Cardiac septum (tissue), 1 donor: ENCODE results near the gene SUGCT. TPM values are rescaled to one million over a fixed set of nuclear protein-coding genes. Genes with fewer than 3 reads are reported as not detected.

Experiments used
- DNase-seq: peaks from one replicate; pipeline ENCODE4 v3.0.0-alpha.2; 2020; ENCODE audit warnings: low spot score
- intact Hi-C: fragments of 100-400 bp; cut with DNase I; formaldehyde crosslinking; loops from one replicate; pipeline ENCODE4 v1.14.0; 2022
- total RNA-seq: library from RNA; stranded (reverse); fragmentation: NEBNext Ultra II Directional; extraction: Animal tissue kit (Norgen Biotek cat#: 25700); gene quantifications from one replicate; pipeline ENCODE4 v1.2.1, GENCODE V29; 2021
- donor health status: DM: no; HTN: no; CAD: no.

The SUGCT gene
- total RNA-seq, 1 donor from 2014 or later, result 3.1 TPM

DNA sequence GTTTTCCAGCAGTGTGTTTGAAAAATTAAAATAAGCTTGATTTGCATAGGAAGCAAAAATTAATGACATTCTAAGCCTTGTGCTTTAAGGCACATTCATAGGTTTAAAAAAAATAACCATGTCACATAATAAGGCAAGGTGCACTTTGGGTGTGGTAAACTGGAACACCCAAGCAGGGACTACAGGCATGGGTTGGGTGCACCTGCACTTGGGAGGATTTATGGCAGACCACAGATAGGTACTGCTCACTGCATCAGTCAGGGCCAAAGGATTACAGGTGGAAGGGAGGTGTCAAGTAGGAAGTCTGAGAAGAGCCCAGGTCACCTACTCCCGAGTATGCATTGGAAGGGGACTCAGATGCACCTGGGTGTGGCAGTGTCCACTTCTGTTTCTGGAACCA is 753.7 kb downstream of the SUGCT start:
- intact Hi-C loops, result no loop called here
- DNase-seq, result no peak

DNA sequence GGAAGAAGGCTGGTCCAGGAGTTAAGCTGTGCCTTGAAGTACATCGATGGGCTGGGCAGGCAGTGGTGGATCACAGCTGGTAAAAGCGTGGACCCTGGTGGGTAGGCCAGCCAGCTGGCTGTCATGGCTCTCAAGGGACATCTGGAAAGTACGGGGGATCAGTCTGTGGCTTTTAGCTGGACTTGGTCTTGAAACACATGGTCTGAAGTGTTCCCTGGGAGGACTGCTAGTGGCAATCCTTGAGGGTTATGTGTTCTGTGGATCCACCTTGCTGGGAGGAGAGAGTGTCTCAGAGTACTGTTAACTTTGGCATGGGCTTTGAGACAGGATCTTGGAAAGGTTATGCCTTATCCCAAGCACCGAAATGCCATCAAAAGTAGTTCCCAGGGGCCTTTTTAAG is 754.3 kb downstream of the SUGCT start:
- intact Hi-C loops, result no loop called here
- DNase-seq, result no peak

DNA sequence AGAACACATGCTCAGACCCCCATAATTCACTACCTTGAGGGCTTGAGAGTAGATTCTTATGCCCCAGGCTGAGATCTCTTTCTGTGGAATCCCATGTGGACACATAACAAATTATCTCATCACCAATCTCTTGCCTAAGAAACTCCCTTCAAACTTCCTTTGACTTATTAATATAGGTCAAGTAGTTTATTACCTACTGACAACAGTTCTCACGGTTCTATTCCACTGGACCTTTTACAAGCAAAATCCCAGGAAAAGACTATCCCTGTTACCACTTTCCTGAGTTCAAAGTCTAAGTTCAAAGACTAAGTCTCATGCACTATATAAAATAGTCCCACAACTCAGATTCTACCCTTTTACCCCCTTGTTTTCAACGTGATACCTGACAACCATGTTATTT is 754.7 kb downstream of the SUGCT start:
- DNase-seq, result no peak
- intact Hi-C loops, result no loop called here

DNA sequence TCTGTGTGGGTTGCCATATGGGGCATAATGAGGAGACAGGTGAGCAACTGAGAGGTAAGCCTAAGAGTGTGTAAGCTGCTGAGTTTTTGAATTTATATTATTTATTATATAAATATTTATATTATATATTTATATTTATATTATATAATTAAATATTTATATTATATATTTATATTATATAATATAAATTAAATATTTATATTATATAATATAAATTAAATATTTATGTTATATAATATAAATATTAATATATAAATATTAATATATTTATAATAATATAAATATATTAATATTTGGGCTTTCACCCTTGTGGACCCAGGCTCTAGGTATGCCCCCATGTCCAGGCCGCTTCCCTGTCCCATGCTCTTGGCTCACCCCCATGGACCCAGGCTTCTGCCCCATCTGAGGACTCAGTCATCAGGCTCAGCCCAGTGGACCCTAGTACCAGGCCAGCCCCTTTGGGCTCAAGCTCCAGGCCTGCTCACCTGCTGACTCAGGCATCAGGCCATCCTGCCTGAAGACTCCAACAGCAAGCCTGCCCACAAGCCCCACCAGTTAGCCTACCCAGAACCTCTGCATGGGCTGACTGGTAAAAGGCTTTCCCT is 755.4 kb downstream of the SUGCT start:
- intact Hi-C loops, result no loop called here
- no peak for DNase-seq

DNA sequence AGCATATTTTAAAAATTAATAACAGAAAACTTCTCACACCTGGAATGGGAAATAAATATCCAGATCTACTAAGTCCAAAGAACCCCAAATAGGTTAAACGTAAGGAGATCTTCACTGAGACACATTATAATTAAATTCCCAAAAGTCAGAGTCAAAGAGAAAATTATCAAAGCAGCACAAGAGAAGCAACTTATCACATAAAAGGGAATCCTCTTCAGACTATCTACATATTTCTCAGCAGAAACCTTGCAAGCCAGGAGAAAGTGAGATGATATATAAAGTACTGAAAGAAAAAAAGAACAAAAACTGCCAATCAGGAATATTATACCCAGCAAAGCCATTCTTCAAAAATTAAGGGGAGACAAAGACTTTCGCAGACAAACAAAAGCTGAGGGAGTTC is 756.4 kb downstream of the SUGCT start:
- intact Hi-C loops, result no loop called here
- no peak for DNase-seq

DNA sequence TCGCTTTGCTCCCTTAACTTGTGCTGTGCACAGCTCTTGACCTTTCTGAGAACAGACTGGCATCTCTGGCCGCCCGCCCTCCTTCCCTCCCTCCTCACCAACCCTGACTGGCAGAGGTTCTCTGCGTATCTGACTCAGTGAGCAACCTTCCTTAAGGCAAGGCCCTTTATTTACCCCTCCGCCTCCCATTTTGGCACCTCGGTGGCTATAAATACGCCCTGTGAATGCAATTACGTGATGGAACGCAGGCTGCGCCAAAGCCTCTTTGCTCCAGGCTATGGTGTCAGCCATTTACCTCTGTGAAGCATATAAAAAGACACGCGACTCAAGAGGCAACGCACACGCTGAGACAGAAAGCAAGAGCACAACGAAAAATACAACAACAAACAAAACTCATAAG is 764.3 kb downstream of the SUGCT start:
- intact Hi-C loops, result no loop called here
- DNase-seq, result no peak

DNA sequence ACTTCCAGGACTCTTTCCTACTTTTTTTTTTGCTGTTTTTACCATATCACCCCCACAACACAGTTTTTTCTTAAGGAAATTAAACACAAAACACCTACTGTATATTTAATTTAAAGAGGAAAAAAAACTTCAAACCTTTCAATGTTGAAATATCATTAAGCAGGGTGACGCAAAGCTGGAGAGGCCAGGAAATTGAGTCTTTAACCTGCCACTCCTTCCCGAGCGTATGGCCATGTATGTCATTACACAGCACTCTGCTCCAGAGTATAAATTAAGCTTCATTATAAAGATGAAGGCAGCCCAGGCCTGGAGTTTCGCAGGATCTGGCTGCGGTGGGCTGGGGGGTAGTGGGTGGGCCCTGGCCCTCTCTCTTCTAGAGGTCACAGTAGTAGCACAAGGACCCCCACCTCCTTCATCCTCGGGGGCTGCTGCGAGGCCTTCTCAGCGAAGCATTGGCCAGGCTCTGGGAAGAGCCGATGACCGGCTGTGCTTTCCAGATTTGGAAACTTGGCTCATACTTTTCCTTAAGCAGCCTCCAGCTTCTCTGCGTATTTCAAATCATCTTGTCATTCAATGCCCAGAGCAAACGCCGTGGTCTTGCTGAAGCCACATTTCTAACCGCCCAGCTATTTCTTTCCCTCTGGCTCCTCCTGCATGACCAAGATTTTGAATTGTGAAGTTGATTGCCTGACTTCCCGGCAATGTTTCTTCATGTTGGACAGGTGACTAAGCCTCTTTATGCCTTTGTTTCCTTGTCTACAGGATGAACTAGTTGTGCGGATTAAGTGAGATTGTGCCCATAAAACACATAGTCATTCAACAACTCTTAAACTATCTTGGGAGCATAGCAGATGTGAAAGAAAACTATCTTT is 765.1 kb downstream of the SUGCT start:
- no peak for DNase-seq
- intact Hi-C loops, result no loop called here

DNA sequence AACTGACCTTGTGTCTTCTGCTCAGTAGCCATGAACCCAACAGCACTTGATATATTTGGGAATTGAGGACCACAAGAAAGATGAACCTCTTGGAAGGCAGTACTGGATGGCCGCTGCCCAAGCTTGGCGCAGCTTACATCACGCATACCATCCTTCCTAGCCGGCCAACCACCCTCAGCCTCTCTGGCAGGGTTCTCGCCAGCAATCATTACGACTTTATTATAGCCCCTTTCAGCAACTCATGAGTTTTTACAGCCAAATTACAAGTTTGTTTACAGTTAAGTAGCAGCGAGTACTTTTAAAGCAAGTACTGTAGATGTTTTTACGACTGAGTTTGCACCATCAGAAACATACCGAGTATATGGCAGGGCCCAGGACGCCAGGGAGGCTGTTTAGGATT is 769.1 kb downstream of the SUGCT start:
- intact Hi-C loops, result no loop called here
- no peak for DNase-seq

DNA sequence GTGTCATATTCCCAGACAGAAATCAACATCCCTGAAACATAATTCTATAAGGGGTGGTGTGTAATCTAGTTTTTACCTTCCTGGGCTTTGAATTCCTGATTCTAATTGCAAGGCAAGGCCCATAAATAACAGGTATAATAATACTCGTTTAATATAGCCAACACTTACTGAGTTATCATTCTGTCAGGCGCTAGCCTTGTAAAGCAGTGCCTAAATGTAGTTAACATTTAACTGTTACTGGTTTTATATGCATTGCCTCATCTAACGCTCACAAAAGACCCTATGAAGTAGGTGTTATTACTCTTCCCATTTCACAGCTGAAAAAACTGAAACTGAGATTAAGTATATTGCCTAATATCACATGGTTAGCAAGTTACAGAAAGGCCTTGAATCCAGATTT is 772.5 kb downstream of the SUGCT start:
- intact Hi-C loops, result no loop called here
- no peak for DNase-seq

DNA sequence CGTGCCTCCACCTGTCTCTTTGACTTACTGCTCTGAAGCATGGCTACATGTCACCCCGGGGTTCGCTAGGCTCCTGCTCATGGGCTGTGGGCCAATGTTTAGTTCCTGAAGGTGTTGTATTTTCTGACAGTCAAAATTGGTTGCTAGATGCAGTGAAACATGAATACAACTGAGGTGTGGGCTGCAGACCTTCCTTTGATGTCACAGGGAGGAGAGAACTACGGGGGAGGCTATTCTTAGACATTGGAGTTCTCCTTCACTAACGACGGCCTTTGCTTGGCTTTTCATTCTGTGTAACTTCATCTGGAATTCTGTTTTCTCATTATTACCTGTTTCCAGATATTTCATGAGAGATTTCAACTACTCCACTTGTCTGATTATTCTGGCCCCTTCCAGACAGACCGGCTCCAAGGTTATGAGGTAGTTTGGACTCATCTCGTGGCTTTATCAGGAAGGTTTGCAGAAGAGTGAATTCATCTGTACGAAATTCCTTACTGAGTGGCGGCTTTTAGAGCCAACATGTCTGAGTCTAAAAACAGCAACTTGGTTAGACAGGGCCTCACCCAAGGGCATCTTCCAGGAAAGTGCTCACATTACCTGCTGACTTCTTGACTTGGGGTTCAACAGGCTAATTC is 774.7 kb downstream of the SUGCT start:
- intact Hi-C loops, result no loop called here

More for the DNA sequence above, 774.7 kb downstream of the SUGCT start:
- no peak for DNase-seq

Other genes with a start within 250 kb of the SUGCT start
- 28.9 TPM for gene CDK13, start 184.7 kb upstream of the SUGCT start, total RNA-seq
- gene MPLKIP, start 383 bp upstream of the SUGCT start, total RNA-seq, result 17.1 TPM